H1 (cell line): Measurements from ENCODE around the gene NEURL1. TPM values are rescaled to one million over a fixed set of nuclear protein-coding genes. Genes with fewer than 3 reads are reported as not detected.

Experiments
- CTCF ChIA-PET: fragments of 300-600 bp; sonication (Branson Sonifier 250); formaldehyde crosslinking; loops from one replicate; lab custom pipeline; 2021; ENCODE audit not compliant: partially characterized antibody; lab: Charles Lee
- POLR2A ChIA-PET: fragments of 300-600 bp; sonication (Branson Sonifier 250); formaldehyde crosslinking; loops from one replicate; lab custom pipeline; 2021; ENCODE audit warnings: inconsistent platforms; ENCODE audit not compliant: partially characterized antibody; lab: Charles Lee
- DNase-seq, 2 experiments: peaks; one replicate each; pipeline versions ENCODE4 v3.0.0 to v3.0.0-alpha.2; 2010 to 2022; ENCODE audit warnings: low spot score in 2 of 2, low read depth in 1 of 2, mixed read lengths in 1 of 2
- FAIRE-seq: peaks from 2 replicates; lab custom pipeline; 2011; peaks lifted over from hg19 to GRCh38; lab: Jason Lieb, UNC
- H2AFZ ChIP-seq: 2 replicates; pipeline ENCODE4 v1.8.1; 2012; ENCODE audit warnings: low read length, inconsistent platforms
- H2AK5ac ChIP-seq: 2 replicates; pipeline ENCODE4 v1.6.1; 2013; ENCODE audit warnings: low read depth, low read length
- H2BK120ac ChIP-seq: replicated peaks from 2 replicates; pipeline ENCODE3; 2013; ENCODE audit warnings: low read depth, low read length, inconsistent platforms
- H2BK12ac ChIP-seq: 2 replicates; pipeline ENCODE4 v1.6.1; 2013; ENCODE audit warnings: low read depth, low read length
- H2BK15ac ChIP-seq: 2 replicates; pipeline ENCODE4 v1.6.1; 2013; ENCODE audit warnings: low read length
- H2BK20ac ChIP-seq: 2 replicates; pipeline ENCODE4 v1.6.1; 2013; ENCODE audit warnings: low read length
- H2BK5ac ChIP-seq: 2 replicates; pipeline ENCODE4 v1.6.1; 2013; ENCODE audit warnings: low read depth, low read length
- H3K14ac ChIP-seq: 2 replicates; pipeline ENCODE4 v1.6.1; 2013; ENCODE audit warnings: inconsistent platforms; ENCODE audit not compliant: insufficient read length
- H3K18ac ChIP-seq: 2 replicates; pipeline ENCODE4 v1.6.1; 2013; ENCODE audit warnings: low read length; ENCODE audit errors: extremely low read depth
- H3K23ac ChIP-seq: 2 replicates; pipeline ENCODE4 v1.6.1; 2013; ENCODE audit warnings: inconsistent platforms; ENCODE audit not compliant: insufficient read length
- H3K23me2 ChIP-seq: 2 replicates; pipeline ENCODE4 v1.6.1; 2013; ENCODE audit warnings: low read depth, low read length
- H3K27ac ChIP-seq: 2 replicates; pipeline ENCODE4 v1.6.1; 2011; ENCODE audit warnings: low read depth, low read length, inconsistent platforms
- H3K27me3 ChIP-seq, 4 experiments: replicated peaks in 1 of 4; 1 replicate in 1 of 4; 2 replicates in 3 of 4; pipeline versions ENCODE4 v1.6.1 to v1.8.1; 2011 to 2013; ENCODE audit warnings: low read length in 3 of 4, mild to moderate bottlenecking in 3 of 4, inconsistent platforms in 2 of 4, mixed read lengths in 2 of 4, moderate library complexity in 1 of 4; ENCODE audit not compliant: control insufficient read depth in 3 of 4, insufficient read depth in 3 of 4; ENCODE audit errors: extremely low read depth in 1 of 4
- H3K36me3 ChIP-seq, 4 experiments: 2 replicates each; pipeline versions ENCODE4 v1.6.1 to v1.8.1; 2011 to 2013; ENCODE audit warnings: mild to moderate bottlenecking in 4 of 4, low read length in 3 of 4, moderate library complexity in 2 of 4, control low read depth in 1 of 4, inconsistent platforms in 1 of 4; ENCODE audit not compliant: insufficient read depth in 4 of 4, control insufficient read depth in 2 of 4
- H3K4ac ChIP-seq: replicated peaks from 2 replicates; pipeline ENCODE3; 2013; ENCODE audit warnings: low read length, low read depth, mixed read lengths, inconsistent platforms; ENCODE audit not compliant: insufficient read length
- H3K4me1 ChIP-seq, 4 experiments: replicated peaks in 1 of 4; 1 replicate in 1 of 4; 2 replicates in 3 of 4; pipeline versions ENCODE4 v1.6.1 to v1.8.1; 2011 to 2013; ENCODE audit warnings: low read length in 3 of 4, inconsistent platforms in 2 of 4, mixed read lengths in 1 of 4; ENCODE audit not compliant: insufficient read depth in 4 of 4, control insufficient read depth in 3 of 4
- H3K4me2 ChIP-seq, 2 experiments: 2 replicates each; pipeline versions ENCODE4 v1.6.1 to v1.8.1; 2011 to 2013; ENCODE audit warnings: low read depth in 2 of 2, low read length in 2 of 2, control low read depth in 1 of 2, inconsistent platforms in 1 of 2, mild to moderate bottlenecking in 1 of 2; ENCODE audit not compliant: insufficient read depth in 1 of 2
- H3K4me3 ChIP-seq, 4 experiments: fragments of 200-600, 300-600 bp in 1 of 4; sonication (generic), shearing (Covaris generic), sonication (Bioruptor Twin) in 1 of 4; 2 replicates each; pipeline versions ENCODE4 v1.5.1 to v1.8.1; 2011 to 2016; ENCODE audit warnings: low read length in 4 of 4, low read depth in 3 of 4, control low read depth in 2 of 4, inconsistent platforms in 2 of 4, mild to moderate bottlenecking in 2 of 4, mixed read lengths in 1 of 4, moderate library complexity in 1 of 4; ENCODE audit not compliant: insufficient read depth in 2 of 4; ENCODE audit errors: extremely low read depth in 1 of 4
- H3K56ac ChIP-seq: replicated peaks from 2 replicates; pipeline ENCODE3; 2013; ENCODE audit warnings: low read depth, mild to moderate bottlenecking, mixed read lengths, low read length, inconsistent platforms; ENCODE audit not compliant: insufficient read length
- H3K79me1 ChIP-seq: 2 replicates; pipeline ENCODE4 v1.6.1; 2013; ENCODE audit warnings: low read depth, low read length, control low read depth
- H3K79me2 ChIP-seq, 2 experiments: 2 replicates each; pipeline versions ENCODE4 v1.6.1 to v1.8.1; 2012 to 2013; ENCODE audit warnings: low read length in 2 of 2, mild to moderate bottlenecking in 2 of 2, inconsistent platforms in 1 of 2; ENCODE audit not compliant: insufficient read depth in 2 of 2, control insufficient read depth in 1 of 2
- H3K9ac ChIP-seq, 4 experiments: replicated peaks in 1 of 4; 1 replicate in 1 of 4; 2 replicates in 3 of 4; pipeline versions ENCODE4 v1.6.1 to v1.8.1; 2011 to 2013; ENCODE audit warnings: low read depth in 3 of 4, low read length in 3 of 4, control low read depth in 2 of 4, mild to moderate bottlenecking in 2 of 4, moderate library complexity in 2 of 4, inconsistent platforms in 1 of 4; ENCODE audit errors: extremely low read depth in 1 of 4
- H3K9me3 ChIP-seq, 2 experiments: 2 replicates each; pipeline versions ENCODE4 v1.6.1 to v1.8.1; 2012 to 2013; ENCODE audit warnings: mild to moderate bottlenecking in 2 of 2, moderate library complexity in 2 of 2, control low read depth in 1 of 2, inconsistent platforms in 1 of 2, low read depth in 1 of 2, low read length in 1 of 2, mixed read lengths in 1 of 2; ENCODE audit not compliant: insufficient read depth in 2 of 2
- H4K20me1 ChIP-seq, 2 experiments: replicated peaks in 1 of 2; 2 replicates each; pipeline versions ENCODE3 to v1.8.1; 2011 to 2013; ENCODE audit warnings: inconsistent platforms in 2 of 2, low read length in 2 of 2, mild to moderate bottlenecking in 1 of 2; ENCODE audit not compliant: insufficient read depth in 2 of 2, control insufficient read depth in 1 of 2
- H4K5ac ChIP-seq: 2 replicates; pipeline ENCODE4 v1.6.1; 2013; ENCODE audit warnings: low read length, low read depth, mixed read lengths, inconsistent platforms; ENCODE audit not compliant: insufficient read length
- H4K8ac ChIP-seq: 2 replicates; pipeline ENCODE4 v1.8.0; 2013; ENCODE audit warnings: mild to moderate bottlenecking, moderate library complexity, low read length, inconsistent platforms; ENCODE audit not compliant: insufficient read depth; ENCODE audit errors: extremely low read depth
- H4K91ac ChIP-seq: replicated peaks from 2 replicates; pipeline ENCODE3; 2013; ENCODE audit warnings: low read length, mixed read lengths, inconsistent platforms; ENCODE audit not compliant: insufficient read length
- RAD21 ChIP-seq, 2 experiments: IDR thresholded peaks in 1 of 2; conservative IDR thresholded peaks in 1 of 2; 2 replicates each; pipeline ENCODE4 v1.6.1; 2011; ENCODE audit warnings: low read depth in 2 of 2, low read length in 2 of 2, improper control_type of control experiment in 1 of 2, inconsistent platforms in 1 of 2, mild to moderate bottlenecking in 1 of 2, moderate library complexity in 1 of 2
- SAP30 ChIP-seq: fragments of 300-600 bp; sonication (generic); IDR thresholded peaks from 2 replicates; pipeline ENCODE4 v1.7.1; 2012; ENCODE audit warnings: low read length, moderate library complexity, mild to moderate bottlenecking, inconsistent platforms; ENCODE audit not compliant: insufficient read depth, insufficient replicate concordance
- TEAD4 ChIP-seq: IDR thresholded peaks from 2 replicates; pipeline ENCODE4 v1.6.1; 2012; ENCODE audit warnings: low read depth, low read length, inconsistent platforms, mixed read lengths
- WGBS, 2 experiments: shearing (Covaris generic) in 1 of 2; methylation state at CpG; one replicate each; pipeline versions ENCODE4 v1.1.6 to v1.1.7; 2013 to 2015; ENCODE audit warnings: low lambda C conversion rate in 2 of 2, mixed read lengths in 2 of 2, inconsistent platforms in 1 of 2, low coverage in 1 of 2, missing lambda C conversion rate in 1 of 2; ENCODE audit not compliant: insufficient replicate concordance in 2 of 2, insufficient coverage in 1 of 2, insufficient read length in 1 of 2; ENCODE audit errors: extremely low coverage in 1 of 2, missing lambda C conversion rate in 1 of 2; 5-methylcytosine and 5-hydroxymethylcytosine counted together
- polyA plus RNA-seq, 7 experiments: library from polyadenylated mRNA; depleted of rRNA in 3 of 7; stranded (reverse) in 5 of 7; unstranded in 2 of 7; fragments of >200 nt in 5 of 7; fragments of 200-250 nt in 2 of 7; gene quantifications; 1 replicate in 5 of 7; 2 replicates in 1 of 7; 4 replicates in 1 of 7; pipeline versions ENCODE4 v1.2.1 to v1.2.3, GENCODE V29; 2011 to 2013; ENCODE audit warnings: missing spikeins in 2 of 7, mixed read lengths in 2 of 7
- total RNA-seq: library from RNA; stranded (reverse); fragmentation: NEBNext Ultra II Directional; extraction: Animal tissue kit (Norgen Biotek cat#: 25700); gene quantifications from 2 replicates; pipeline ENCODE4 v1.2.1, GENCODE V29; 2021
- TF ChIP-seq, protein P1 (sequence below), 3 experiments: IDR thresholded peaks; 1 replicate in 2 of 3; 2 replicates in 1 of 3; pipeline versions ENCODE4 v1.5.1 to v1.6.1; 2011; ENCODE audit warnings: low read length in 3 of 3, mild to moderate bottlenecking in 3 of 3, inconsistent platforms in 2 of 3, low read depth in 1 of 3, moderate library complexity in 1 of 3; ENCODE audit not compliant: insufficient read depth in 1 of 3; ENCODE audit errors: control extremely low read depth in 1 of 3
- TF ChIP-seq, protein P2 (sequence below): IDR thresholded peaks from 2 replicates; pipeline ENCODE4 v1.6.1; 2012; ENCODE audit warnings: inconsistent platforms

Gene NEURL1
- total and polyA plus RNA-seq, 2 of the 8 experiments (the other 6 are each of a cell fraction or from before 2014, with no cell fraction given): 0.54 to 0.58 TPM

DNA sequence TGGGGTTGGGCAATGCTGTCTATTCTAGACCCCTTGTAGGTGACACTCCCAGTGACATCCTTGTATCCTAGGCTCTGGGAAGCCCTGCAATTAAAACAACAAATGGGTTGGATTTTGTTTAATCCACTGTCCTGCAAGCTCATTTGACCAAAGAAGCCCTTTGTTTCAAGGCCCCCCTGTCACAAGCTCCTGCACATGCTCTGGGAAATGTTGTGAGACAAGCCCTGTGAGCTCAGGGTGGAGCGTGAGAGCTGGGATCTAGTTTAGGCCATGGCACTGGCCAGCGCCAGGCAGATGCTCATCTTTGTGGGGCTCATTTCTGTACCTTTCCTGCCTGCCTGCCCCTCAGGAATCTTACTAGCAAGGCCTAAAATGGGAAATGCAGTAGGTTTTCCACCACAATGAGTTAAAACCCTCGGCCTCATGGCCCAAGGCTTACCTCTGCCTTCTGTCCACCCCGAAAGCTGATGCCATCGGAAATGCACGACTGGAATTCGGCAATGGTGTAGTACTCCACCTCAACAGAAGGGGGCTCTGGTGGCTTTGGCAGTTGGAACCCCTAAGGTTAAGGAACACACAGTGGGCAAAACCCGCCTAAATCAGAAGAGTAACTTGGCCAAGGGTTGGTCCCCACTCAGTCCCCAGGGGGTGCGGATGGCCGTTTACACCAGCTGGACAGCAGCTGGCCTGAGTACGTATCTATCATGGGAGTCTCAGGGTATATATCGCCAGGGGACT lies 112.0 kb downstream of the NEURL1 start:
- Histone ChIP-seq H3K27ac (no peak overlapping the region), H4K5ac (no peak overlapping the region), H2BK12ac (no peak overlapping the region), H3K56ac (no peak overlapping the region), H2AFZ (no peak overlapping the region), H2BK5ac (no peak overlapping the region), H3K4me3 (no peak overlapping the region), H3K79me2 (no peaks in the 10 kb centered on the region), H2BK120ac (no peak overlapping the region), H2BK15ac (no peak overlapping the region), H3K9me3 (peaks cover 0 to 7% of the 10 kb centered on the region in 2 experiments; a peak in 1 of 4 replicates), H2BK20ac (no peak overlapping the region), H3K4me1 (no peaks in the 10 kb centered on the region), H3K36me3 (no peaks in the 10 kb centered on the region; a peak in 1 of 8 replicates), H3K14ac (no peak overlapping the region), H3K9ac (no peak overlapping the region), H3K23me2 (no peaks in the 10 kb centered on the region; the same call in 1 of the 2 replicates), H4K91ac (no peak overlapping the region), H3K4me2 (no peak overlapping the region), H4K20me1 (peaks cover 0 to 3% of the 10 kb centered on the region in 2 experiments), H2AK5ac (no peak overlapping the region), H4K8ac (no peak overlapping the region), H3K18ac (no peak overlapping the region), H3K79me1 (no peaks in the 10 kb centered on the region), H3K4ac (no peak overlapping the region), H3K27me3 (no peaks in the 10 kb centered on the region), H3K23ac (no peak overlapping the region)
- ChIA-PET CTCF (interaction anchor here (0.6 to 19.1 kb wide), 39 partner anchors 9 to 278 kb away, joined by 3 to 448 read pairs (median 5); no protein-coding TSS in a partner anchor), POLR2A (interaction anchor here (0.9 to 1.3 kb wide), 2 partner anchors 9 to 74 kb away, joined by 3 read pairs; no protein-coding TSS in a partner anchor)
- DNase-seq (peak; percentile 31 to 86), FAIRE-seq (no peak)
- 86% methylated on average over 12 of the region's 12 CpGs; no CpG with 5 or more reads in 1 of the 2 experiments for WGBS, 2 experiments
- TF ChIP-seq, protein P1, sequence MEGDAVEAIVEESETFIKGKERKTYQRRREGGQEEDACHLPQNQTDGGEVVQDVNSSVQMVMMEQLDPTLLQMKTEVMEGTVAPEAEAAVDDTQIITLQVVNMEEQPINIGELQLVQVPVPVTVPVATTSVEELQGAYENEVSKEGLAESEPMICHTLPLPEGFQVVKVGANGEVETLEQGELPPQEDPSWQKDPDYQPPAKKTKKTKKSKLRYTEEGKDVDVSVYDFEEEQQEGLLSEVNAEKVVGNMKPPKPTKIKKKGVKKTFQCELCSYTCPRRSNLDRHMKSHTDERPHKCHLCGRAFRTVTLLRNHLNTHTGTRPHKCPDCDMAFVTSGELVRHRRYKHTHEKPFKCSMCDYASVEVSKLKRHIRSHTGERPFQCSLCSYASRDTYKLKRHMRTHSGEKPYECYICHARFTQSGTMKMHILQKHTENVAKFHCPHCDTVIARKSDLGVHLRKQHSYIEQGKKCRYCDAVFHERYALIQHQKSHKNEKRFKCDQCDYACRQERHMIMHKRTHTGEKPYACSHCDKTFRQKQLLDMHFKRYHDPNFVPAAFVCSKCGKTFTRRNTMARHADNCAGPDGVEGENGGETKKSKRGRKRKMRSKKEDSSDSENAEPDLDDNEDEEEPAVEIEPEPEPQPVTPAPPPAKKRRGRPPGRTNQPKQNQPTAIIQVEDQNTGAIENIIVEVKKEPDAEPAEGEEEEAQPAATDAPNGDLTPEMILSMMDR (IDR thresholded peaks at IDR 0.05; ENCODE audit: control extremely low read depth in 1 of 3, insufficient read depth in 1 of 3, low read depth in 1 of 3, low read length in 3 of 3): peak; percentile 75 to 93 (median 88)
- TF ChIP-seq SAP30: no peak
- TF ChIP-seq TEAD4: peak; percentile 65
- TF ChIP-seq, protein P2, sequence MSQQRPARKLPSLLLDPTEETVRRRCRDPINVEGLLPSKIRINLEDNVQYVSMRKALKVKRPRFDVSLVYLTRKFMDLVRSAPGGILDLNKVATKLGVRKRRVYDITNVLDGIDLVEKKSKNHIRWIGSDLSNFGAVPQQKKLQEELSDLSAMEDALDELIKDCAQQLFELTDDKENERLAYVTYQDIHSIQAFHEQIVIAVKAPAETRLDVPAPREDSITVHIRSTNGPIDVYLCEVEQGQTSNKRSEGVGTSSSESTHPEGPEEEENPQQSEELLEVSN: peak; percentile 24; the same call in 1 of the 2 replicates
- TF ChIP-seq RAD21 (IDR thresholded peaks at IDR 0.05 in 1 of 2, conservative IDR thresholded peaks at IDR 0.05 in 1 of 2; ENCODE audit: low read depth in 2 of 2, low read length in 2 of 2): peak; percentile 81 to 88
